Vagina (tissue), 2 donors: ENCODE results near the gene TGFBR3.

Source experiments
- POLR2A ChIP-seq, 2 donors: fragments of 450-650 bp; IDR thresholded peaks; one replicate each; pipeline ENCODE4 v1.6.1; 2017; ENCODE audit warnings: antibody characterized with exemption in 2 of 2, mild to moderate bottlenecking in 2 of 2, moderate library complexity in 2 of 2
- TF ChIP-seq, protein P1 (sequence below), 3 experiments: fragments of 450-650 bp in 2 of 3; fragments of 200-600 bp in 1 of 3; sonication (generic) in 1 of 3; IDR thresholded peaks; one replicate each; pipeline ENCODE4 v1.5.1; 2017 to 2019; ENCODE audit warnings: antibody characterized with exemption in 3 of 3, mild to moderate bottlenecking in 2 of 3, moderate library complexity in 2 of 3

DNA sequence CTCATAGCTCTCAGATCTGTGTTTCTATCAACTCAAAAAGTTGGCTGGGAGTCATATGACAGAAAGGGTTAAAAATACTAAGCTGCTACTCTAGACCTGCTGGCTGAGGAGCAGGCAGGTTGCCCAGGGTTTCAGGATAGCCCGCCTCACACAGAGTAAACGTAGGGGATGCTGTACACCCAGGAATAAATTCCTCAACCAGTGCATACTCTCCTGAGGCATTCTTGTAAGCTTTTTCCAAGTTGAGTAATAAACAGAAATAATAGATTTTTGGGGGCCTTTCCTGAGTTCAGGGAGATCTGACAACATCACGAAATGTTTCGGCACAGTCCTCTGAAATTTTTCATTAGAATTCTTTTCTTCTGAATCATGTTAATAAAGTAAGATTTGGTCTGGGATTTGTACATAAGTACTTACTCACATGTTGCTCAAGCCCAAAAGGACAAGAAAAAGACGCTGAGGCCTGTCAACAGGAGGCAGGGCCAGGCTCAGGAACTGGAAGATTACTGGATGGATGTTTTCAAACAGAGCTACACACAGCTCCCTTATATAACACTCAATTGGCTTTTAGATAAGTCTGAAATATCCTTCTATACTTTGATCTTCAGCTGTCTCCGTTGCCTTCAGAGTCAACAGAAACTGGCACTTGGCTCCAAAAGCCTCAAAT, 41.0 kb downstream of the TGFBR3 start:
- TF ChIP-seq POLR2A (IDR thresholded peaks at IDR 0.05) = no peak
- TF ChIP-seq, protein P1, sequence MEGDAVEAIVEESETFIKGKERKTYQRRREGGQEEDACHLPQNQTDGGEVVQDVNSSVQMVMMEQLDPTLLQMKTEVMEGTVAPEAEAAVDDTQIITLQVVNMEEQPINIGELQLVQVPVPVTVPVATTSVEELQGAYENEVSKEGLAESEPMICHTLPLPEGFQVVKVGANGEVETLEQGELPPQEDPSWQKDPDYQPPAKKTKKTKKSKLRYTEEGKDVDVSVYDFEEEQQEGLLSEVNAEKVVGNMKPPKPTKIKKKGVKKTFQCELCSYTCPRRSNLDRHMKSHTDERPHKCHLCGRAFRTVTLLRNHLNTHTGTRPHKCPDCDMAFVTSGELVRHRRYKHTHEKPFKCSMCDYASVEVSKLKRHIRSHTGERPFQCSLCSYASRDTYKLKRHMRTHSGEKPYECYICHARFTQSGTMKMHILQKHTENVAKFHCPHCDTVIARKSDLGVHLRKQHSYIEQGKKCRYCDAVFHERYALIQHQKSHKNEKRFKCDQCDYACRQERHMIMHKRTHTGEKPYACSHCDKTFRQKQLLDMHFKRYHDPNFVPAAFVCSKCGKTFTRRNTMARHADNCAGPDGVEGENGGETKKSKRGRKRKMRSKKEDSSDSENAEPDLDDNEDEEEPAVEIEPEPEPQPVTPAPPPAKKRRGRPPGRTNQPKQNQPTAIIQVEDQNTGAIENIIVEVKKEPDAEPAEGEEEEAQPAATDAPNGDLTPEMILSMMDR (IDR thresholded peaks at IDR 0.05) = no peak
